Central memory CD8-positive, alpha-beta T cell (primary cell): ENCODE measurements around the gene DPEP1.
"Not testable (repeated sequence)": the region's sequence is repeated elsewhere in the genome, so short reads cannot be mapped to it uniquely, and the experiment has no call there.

Source experiments
- ATAC-seq: fragments of 150-1000 bp; cut with Tn5 transposase; replicated peaks from 2 replicates; pipeline ENCODE4 v1.10.0; 2022; ENCODE audit warnings: mild to moderate bottlenecking, moderate FRiP score, moderate number of reproducible peaks; ENCODE audit not compliant: poor library complexity, severe bottlenecking; ENCODE audit errors: extremely low read depth
- DNase-seq, 2 donors: peaks; one replicate each; pipeline ENCODE4 v3.0.0; 2021; ENCODE audit warnings: low spot score in 2 of 2
- H3K27ac Mint-ChIP-seq: one replicate; pipeline ENCODE4 v1.8.0; 2022; ENCODE audit warnings: low read depth, mild to moderate bottlenecking, moderate library complexity, mixed read lengths
- H3K27me3 Mint-ChIP-seq: one replicate; pipeline ENCODE4 v1.8.0; 2022; ENCODE audit warnings: mixed read lengths
- H3K36me3 Mint-ChIP-seq: one replicate; pipeline ENCODE4 v1.8.0; 2022; ENCODE audit warnings: mild to moderate bottlenecking, moderate library complexity, mixed read lengths; ENCODE audit not compliant: insufficient read depth
- H3K4me1 Mint-ChIP-seq: one replicate; pipeline ENCODE4 v1.8.0; 2022; ENCODE audit warnings: mixed read lengths
- H3K4me3 Mint-ChIP-seq: one replicate; pipeline ENCODE4 v1.8.0; 2022; ENCODE audit warnings: mild to moderate bottlenecking, moderate library complexity, mixed read lengths
- H3K9me3 Mint-ChIP-seq: one replicate; pipeline ENCODE4 v1.8.0; 2022; ENCODE audit warnings: mixed read lengths

DPEP1 gene

GRCh38 chr16:89621136-89621697, 7.8 kb downstream of the DPEP1 start:
- ATAC-seq: no peak
- peaks cover 25% of the 10 kb centered on the region for H3K27me3 Mint-ChIP-seq
- H3K4me3 Mint-ChIP-seq: no peak overlapping the region
- H3K36me3 Mint-ChIP-seq: peaks cover 3% of the 10 kb centered on the region
- H3K9me3 Mint-ChIP-seq: peaks cover 10% of the 10 kb centered on the region
- no peak for DNase-seq
- no peak overlapping the region for H3K27ac Mint-ChIP-seq
- H3K4me1 Mint-ChIP-seq: peaks cover 11% of the 10 kb centered on the region

- Mint-ChIP-seq H3K4me3 (no peak overlapping the region), H3K9me3 (peaks cover 4% of the 10 kb centered on the region), H3K27me3 (peaks cover 25% of the 10 kb centered on the region), H3K27ac (no peak overlapping the region), H3K36me3 (no peaks in the 10 kb centered on the region), H3K4me1 (peaks cover 5% of the 10 kb centered on the region)
- no peak for DNase-seq
- no peak for ATAC-seq
Measured at GRCh38 chr16:89621698-89622409, 8.4 kb downstream of the DPEP1 start.

- ATAC-seq: no peak
- Mint-ChIP-seq H3K27me3 (peaks cover 25% of the 10 kb centered on the region), H3K36me3 (no peaks in the 10 kb centered on the region), H3K4me1 (no peaks in the 10 kb centered on the region), H3K4me3 (no peak overlapping the region), H3K9me3 (no peaks in the 10 kb centered on the region), H3K27ac (no peak overlapping the region)
- DNase-seq: no peak
Measured at GRCh38 chr16:89623511-89624261, 10.2 kb downstream of the DPEP1 start.

- no peak for ATAC-seq
- Mint-ChIP-seq H3K4me3 (no peak overlapping the region), H3K27ac (no peak overlapping the region), H3K36me3 (no peaks in the 10 kb centered on the region), H3K4me1 (no peaks in the 10 kb centered on the region), H3K27me3 (peaks cover 25% of the 10 kb centered on the region), H3K9me3 (no peaks in the 10 kb centered on the region)
- no peak for DNase-seq
Measured at GRCh38 chr16:89624777-89625761, 11.6 kb downstream of the DPEP1 start.

- H3K4me3 Mint-ChIP-seq: no peak overlapping the region
- no peak overlapping the region for H3K27ac Mint-ChIP-seq
- no peaks in the 10 kb centered on the region for H3K36me3 Mint-ChIP-seq
- H3K4me1 Mint-ChIP-seq: no peaks in the 10 kb centered on the region
- H3K9me3 Mint-ChIP-seq: no peaks in the 10 kb centered on the region
- DNase-seq (no peak), ATAC-seq (no peak)
- H3K27me3 Mint-ChIP-seq: peaks cover under 1% of the 10 kb centered on the region
Measured at GRCh38 chr16:89629827-89630610, 16.6 kb downstream of the DPEP1 start.

GRCh38 chr16:89633064-89633631, 19.7 kb downstream of the DPEP1 start:
- H3K27me3 Mint-ChIP-seq: no peaks in the 10 kb centered on the region
- H3K9me3 Mint-ChIP-seq: no peaks in the 10 kb centered on the region
- no peaks in the 10 kb centered on the region for H3K4me1 Mint-ChIP-seq
- H3K36me3 Mint-ChIP-seq: no peaks in the 10 kb centered on the region
- ATAC-seq: no peak
- H3K4me3 Mint-ChIP-seq: no peak overlapping the region
- no peak for DNase-seq
- H3K27ac Mint-ChIP-seq: no peak overlapping the region

- H3K27me3 Mint-ChIP-seq, H3K9me3 Mint-ChIP-seq, H3K27ac Mint-ChIP-seq, H3K4me1 Mint-ChIP-seq, DNase-seq, H3K36me3 Mint-ChIP-seq, ATAC-seq, H3K4me3 Mint-ChIP-seq: not testable (repeated sequence)
Measured at GRCh38 chr16:89634463-89635385, 21.3 kb downstream of the DPEP1 start.

DNA sequence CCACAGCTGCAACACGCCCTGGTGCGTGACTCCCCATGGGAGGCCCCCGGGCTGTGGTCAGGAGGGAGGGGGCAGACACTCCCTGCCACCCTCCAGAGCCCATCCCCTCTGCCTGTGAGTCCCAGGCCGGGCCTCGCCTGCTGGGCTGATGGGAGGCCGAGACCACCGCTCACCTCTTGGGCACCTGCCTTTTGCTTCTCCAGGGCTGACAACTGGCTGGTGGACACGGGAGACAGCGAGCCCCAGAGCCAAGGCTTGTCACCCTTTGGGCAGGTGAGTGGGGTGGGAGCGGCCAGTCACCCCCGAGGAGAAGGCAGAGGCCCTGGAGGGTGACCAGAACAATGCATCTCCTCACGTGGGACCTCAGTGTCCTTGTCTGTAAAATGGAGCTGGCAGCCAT, 23.2 kb downstream of the DPEP1 start:
- DNase-seq (no peak), ATAC-seq (no peak)
- Mint-ChIP-seq H3K4me3 (no peak overlapping the region), H3K27me3 (no peaks in the 10 kb centered on the region), H3K27ac (no peak overlapping the region), H3K4me1 (peaks cover 11% of the 10 kb centered on the region), H3K9me3 (no peaks in the 10 kb centered on the region), H3K36me3 (peaks cover 1% of the 10 kb centered on the region)

- H3K36me3 Mint-ChIP-seq: peaks cover 1% of the 10 kb centered on the region
- no peak overlapping the region for H3K27ac Mint-ChIP-seq
- no peak for DNase-seq
- no peak for ATAC-seq
- peaks cover 11% of the 10 kb centered on the region for H3K4me1 Mint-ChIP-seq
- no peaks in the 10 kb centered on the region for H3K27me3 Mint-ChIP-seq
- H3K9me3 Mint-ChIP-seq: no peaks in the 10 kb centered on the region
- no peak overlapping the region for H3K4me3 Mint-ChIP-seq
Measured at GRCh38 chr16:89637379-89637778, 23.9 kb downstream of the DPEP1 start.

DNA sequence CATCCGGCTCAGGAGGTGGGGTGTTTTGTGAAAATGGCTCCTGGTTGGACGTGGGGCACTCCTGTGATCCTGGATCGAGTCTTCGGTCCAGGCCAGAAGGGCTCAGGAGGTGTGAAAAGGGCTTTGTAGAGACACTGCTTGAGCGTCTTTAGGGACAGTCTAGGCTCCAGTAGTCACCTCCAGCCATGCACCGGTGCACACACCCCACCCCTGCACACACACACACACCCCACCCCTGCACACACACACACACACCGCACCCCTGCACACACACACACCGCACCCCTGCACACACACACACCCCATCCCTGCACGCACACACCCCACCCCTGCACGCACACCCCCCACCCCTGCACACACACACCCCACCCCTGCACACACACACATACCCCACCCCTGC, 25.0 kb downstream of the DPEP1 start:
- Mint-ChIP-seq H3K9me3 (no peaks in the 10 kb centered on the region), H3K27ac (no peak overlapping the region), H3K4me3 (no peak overlapping the region), H3K4me1 (peaks cover 11% of the 10 kb centered on the region), H3K36me3 (peaks cover 3% of the 10 kb centered on the region), H3K27me3 (no peaks in the 10 kb centered on the region)
- DNase-seq (no peak), ATAC-seq (no peak)

DNA sequence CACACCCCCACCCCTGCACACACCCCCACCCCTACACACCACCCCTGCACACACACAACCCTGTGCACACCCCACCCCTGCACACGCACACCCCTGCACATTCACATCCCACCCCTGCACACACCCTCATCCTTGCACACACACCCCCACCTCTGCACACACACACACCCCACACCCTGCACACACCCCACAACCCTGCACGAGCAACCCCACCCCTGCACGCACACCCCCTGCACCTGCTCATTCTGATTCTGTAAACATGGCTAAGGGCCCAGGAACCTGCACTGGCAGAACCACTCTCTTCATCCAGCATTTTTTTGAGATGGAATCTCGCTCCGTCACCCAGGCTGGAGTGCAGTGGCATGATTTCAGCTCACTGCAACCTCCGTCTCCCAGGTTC, 25.9 kb downstream of the DPEP1 start:
- DNase-seq (no peak), ATAC-seq (no peak)
- H3K36me3 Mint-ChIP-seq: peaks cover 5% of the 10 kb centered on the region
- no peaks in the 10 kb centered on the region for H3K27me3 Mint-ChIP-seq
- H3K9me3 Mint-ChIP-seq: no peaks in the 10 kb centered on the region
- H3K4me1 Mint-ChIP-seq: peaks cover 11% of the 10 kb centered on the region
- no peak overlapping the region for H3K27ac Mint-ChIP-seq
- H3K4me3 Mint-ChIP-seq: no peak overlapping the region
